Suprapubic skin (tissue), 3 donors: ENCODE results near the gene RAD9A.

Experiments used
- POLR2AphosphoS5 ChIP-seq, 3 donors: sonication (generic); formaldehyde crosslinking; IDR thresholded peaks; one replicate each; pipeline ENCODE4 v1.6.1; 2017; ENCODE audit warnings: antibody characterized with exemption in 3 of 3
- TF ChIP-seq, protein P1 (sequence below), 2 donors: fragments of 200-600 bp in 1 of 2; fragments of 450-650 bp in 1 of 2; sonication (generic) in 1 of 2; IDR thresholded peaks; one replicate each; pipeline ENCODE4 v1.5.1; 2016 to 2019; ENCODE audit warnings: antibody characterized with exemption in 2 of 2, mild to moderate bottlenecking in 1 of 2, moderate library complexity in 1 of 2

- TF ChIP-seq, protein P1, sequence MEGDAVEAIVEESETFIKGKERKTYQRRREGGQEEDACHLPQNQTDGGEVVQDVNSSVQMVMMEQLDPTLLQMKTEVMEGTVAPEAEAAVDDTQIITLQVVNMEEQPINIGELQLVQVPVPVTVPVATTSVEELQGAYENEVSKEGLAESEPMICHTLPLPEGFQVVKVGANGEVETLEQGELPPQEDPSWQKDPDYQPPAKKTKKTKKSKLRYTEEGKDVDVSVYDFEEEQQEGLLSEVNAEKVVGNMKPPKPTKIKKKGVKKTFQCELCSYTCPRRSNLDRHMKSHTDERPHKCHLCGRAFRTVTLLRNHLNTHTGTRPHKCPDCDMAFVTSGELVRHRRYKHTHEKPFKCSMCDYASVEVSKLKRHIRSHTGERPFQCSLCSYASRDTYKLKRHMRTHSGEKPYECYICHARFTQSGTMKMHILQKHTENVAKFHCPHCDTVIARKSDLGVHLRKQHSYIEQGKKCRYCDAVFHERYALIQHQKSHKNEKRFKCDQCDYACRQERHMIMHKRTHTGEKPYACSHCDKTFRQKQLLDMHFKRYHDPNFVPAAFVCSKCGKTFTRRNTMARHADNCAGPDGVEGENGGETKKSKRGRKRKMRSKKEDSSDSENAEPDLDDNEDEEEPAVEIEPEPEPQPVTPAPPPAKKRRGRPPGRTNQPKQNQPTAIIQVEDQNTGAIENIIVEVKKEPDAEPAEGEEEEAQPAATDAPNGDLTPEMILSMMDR (IDR thresholded peaks at IDR 0.05) = no peak
- TF ChIP-seq POLR2AphosphoS5 (IDR thresholded peaks at IDR 0.05) = no peak
These were observed 12.4 kb upstream of the RAD9A start for GRCh38 chr11:67379061-67380058.
